ENCODE measurements around the gene LTO1.
A peak's percentile ranks its signal among the peaks of the same experiment; 100 is the strongest.

Gene LTO1

GRCh38 chr11:69674886-69675714, at the start of gene LTO1:
Gene LTO1, minus strand, starts transcription at chr11:69675353. Its CDS starts 114 bp downstream, at chr11:69675239.
- H3K27me3 Mint-ChIP-seq (ENCODE audit: low read depth) = peaks cover 15% of the 10 kb centered on the region
- peak within 1 kb of the TSS; percentile 89 for H3K27ac Mint-ChIP-seq
- peak within 1 kb of the TSS; percentile 93 for H3K4me3 Mint-ChIP-seq
- peaks cover 9% of the 10 kb centered on the region for H3K36me3 Mint-ChIP-seq (ENCODE audit: low read depth)
- H3K9me3 Mint-ChIP-seq = no peaks in the 10 kb centered on the region
- peaks cover 16% of the 10 kb centered on the region for H3K4me1 Mint-ChIP-seq (ENCODE audit: low read depth)

GRCh38 chr11:69721745-69722144, 46.6 kb upstream of the LTO1 start:
- Mint-ChIP-seq H3K27ac (no peak overlapping the region), H3K4me3 (no peak overlapping the region), H3K27me3 (ENCODE audit: low read depth) (peaks cover 52% of the 10 kb centered on the region), H3K9me3 (no peaks in the 10 kb centered on the region), H3K36me3 (ENCODE audit: low read depth) (no peaks in the 10 kb centered on the region), H3K4me1 (ENCODE audit: low read depth) (no peaks in the 10 kb centered on the region)

GRCh38 chr11:69721106-69721505, 46.0 kb upstream of the LTO1 start:
- Mint-ChIP-seq H3K4me1 (ENCODE audit: low read depth) (no peaks in the 10 kb centered on the region), H3K4me3 (no peak overlapping the region), H3K36me3 (ENCODE audit: low read depth) (no peaks in the 10 kb centered on the region), H3K9me3 (no peaks in the 10 kb centered on the region), H3K27ac (no peak overlapping the region), H3K27me3 (ENCODE audit: low read depth) (peaks cover 51% of the 10 kb centered on the region)

GRCh38 chr11:69718912-69719311, 43.8 kb upstream of the LTO1 start:
- H3K36me3 Mint-ChIP-seq (ENCODE audit: low read depth) = no peaks in the 10 kb centered on the region
- H3K4me3 Mint-ChIP-seq = no peak overlapping the region
- no peak overlapping the region for H3K27ac Mint-ChIP-seq
- peaks cover 39% of the 10 kb centered on the region for H3K27me3 Mint-ChIP-seq (ENCODE audit: low read depth)
- H3K4me1 Mint-ChIP-seq (ENCODE audit: low read depth) = no peaks in the 10 kb centered on the region
- no peaks in the 10 kb centered on the region for H3K9me3 Mint-ChIP-seq

- no peaks in the 10 kb centered on the region for H3K9me3 Mint-ChIP-seq
- no peak overlapping the region for H3K4me3 Mint-ChIP-seq
- H3K4me1 Mint-ChIP-seq (ENCODE audit: low read depth) = no peaks in the 10 kb centered on the region
- no peaks in the 10 kb centered on the region for H3K36me3 Mint-ChIP-seq (ENCODE audit: low read depth)
- peaks cover 39% of the 10 kb centered on the region for H3K27me3 Mint-ChIP-seq (ENCODE audit: low read depth)
- H3K27ac Mint-ChIP-seq = no peak overlapping the region
These were observed 43.0 kb upstream of the LTO1 start for GRCh38 chr11:69718147-69718546.

- Mint-ChIP-seq H3K36me3 (ENCODE audit: low read depth) (no peaks in the 10 kb centered on the region), H3K4me1 (ENCODE audit: low read depth) (peaks cover under 1% of the 10 kb centered on the region), H3K4me3 (no peak overlapping the region), H3K27ac (no peak overlapping the region), H3K27me3 (ENCODE audit: low read depth) (peaks cover 33% of the 10 kb centered on the region), H3K9me3 (no peaks in the 10 kb centered on the region)
These were observed 42.0 kb upstream of the LTO1 start for GRCh38 chr11:69716891-69717747.

- H3K27ac Mint-ChIP-seq = no peak overlapping the region
- peaks cover 7% of the 10 kb centered on the region for H3K4me1 Mint-ChIP-seq (ENCODE audit: low read depth)
- no peak overlapping the region for H3K4me3 Mint-ChIP-seq
- H3K9me3 Mint-ChIP-seq = no peaks in the 10 kb centered on the region
- no peaks in the 10 kb centered on the region for H3K36me3 Mint-ChIP-seq (ENCODE audit: low read depth)
- H3K27me3 Mint-ChIP-seq (ENCODE audit: low read depth) = peaks cover 31% of the 10 kb centered on the region
These were observed 40.9 kb upstream of the LTO1 start for GRCh38 chr11:69716099-69716498.

- Mint-ChIP-seq H3K27me3 (ENCODE audit: low read depth) (peaks cover 27% of the 10 kb centered on the region), H3K4me1 (ENCODE audit: low read depth) (peaks cover 7% of the 10 kb centered on the region), H3K9me3 (no peaks in the 10 kb centered on the region), H3K27ac (no peak overlapping the region), H3K36me3 (ENCODE audit: low read depth) (no peaks in the 10 kb centered on the region), H3K4me3 (no peak overlapping the region)
These were observed 40.3 kb upstream of the LTO1 start for GRCh38 chr11:69715446-69715845.

GRCh38 chr11:69711822-69712801, 37.0 kb upstream of the LTO1 start:
- Mint-ChIP-seq H3K27me3 (ENCODE audit: low read depth) (peaks cover 14% of the 10 kb centered on the region), H3K9me3 (no peaks in the 10 kb centered on the region), H3K36me3 (ENCODE audit: low read depth) (no peaks in the 10 kb centered on the region), H3K27ac (no peak overlapping the region), H3K4me1 (ENCODE audit: low read depth) (peaks cover 7% of the 10 kb centered on the region), H3K4me3 (no peak overlapping the region)

GRCh38 chr11:69708736-69709401, 33.7 kb upstream of the LTO1 start:
- Mint-ChIP-seq H3K27ac (no peak overlapping the region), H3K9me3 (no peaks in the 10 kb centered on the region), H3K4me3 (no peak overlapping the region), H3K27me3 (ENCODE audit: low read depth) (peaks cover 41% of the 10 kb centered on the region), H3K4me1 (ENCODE audit: low read depth) (peaks cover 11% of the 10 kb centered on the region), H3K36me3 (ENCODE audit: low read depth) (no peaks in the 10 kb centered on the region)

- Mint-ChIP-seq H3K4me3 (no peak overlapping the region), H3K36me3 (ENCODE audit: low read depth) (no peaks in the 10 kb centered on the region), H3K27ac (no peak overlapping the region), H3K27me3 (ENCODE audit: low read depth) (peaks cover 51% of the 10 kb centered on the region), H3K9me3 (no peaks in the 10 kb centered on the region), H3K4me1 (ENCODE audit: low read depth) (peaks cover 11% of the 10 kb centered on the region)
These were observed 32.0 kb upstream of the LTO1 start for GRCh38 chr11:69707176-69707575.

GRCh38 chr11:69705901-69706787, 31.0 kb upstream of the LTO1 start:
- Mint-ChIP-seq H3K27ac (no peak overlapping the region), H3K4me1 (ENCODE audit: low read depth) (peaks cover 4% of the 10 kb centered on the region), H3K4me3 (no peak overlapping the region), H3K36me3 (ENCODE audit: low read depth) (no peaks in the 10 kb centered on the region), H3K27me3 (ENCODE audit: low read depth) (peaks cover 52% of the 10 kb centered on the region), H3K9me3 (no peaks in the 10 kb centered on the region)

- peaks cover 4% of the 10 kb centered on the region for H3K4me1 Mint-ChIP-seq (ENCODE audit: low read depth)
- H3K4me3 Mint-ChIP-seq = no peak overlapping the region
- H3K27me3 Mint-ChIP-seq (ENCODE audit: low read depth) = peaks cover 56% of the 10 kb centered on the region
- H3K9me3 Mint-ChIP-seq = no peaks in the 10 kb centered on the region
- H3K36me3 Mint-ChIP-seq (ENCODE audit: low read depth) = no peaks in the 10 kb centered on the region
- H3K27ac Mint-ChIP-seq = no peak overlapping the region
These were observed 30.2 kb upstream of the LTO1 start for GRCh38 chr11:69705351-69705811.

Data from T-helper 1 cell treated with Interleukin-12 subunit alpha and Interleukin-12 subunit beta and Interleukin-4 antibody, amounts not matched to agents 30 μg/mL and 1 μg/mL, for 36 hours (primary cell).